Psoas muscle (tissue), 8 donors: ENCODE measurements around the gene C3orf70. TPM values are rescaled to one million over a fixed set of nuclear protein-coding genes. Genes with fewer than 3 reads are reported as not detected.
A peak's percentile ranks its signal among the peaks of the same experiment; 100 is the strongest.

Experiments used
- ATAC-seq, 4 donors: fragments of 200-7000 bp; cut with Tn5 transposase; one replicate each; pipeline ENCODE4 v1.9.1; 2020; ENCODE audit warnings: moderate library complexity in 3 of 4, mild to moderate bottlenecking in 2 of 4
- DNase-seq, 2 donors: peaks; one replicate each; pipeline ENCODE4 v3.0.0-alpha.2; 2020
- H3K27ac ChIP-seq: fragments of 200-600 bp; one replicate; pipeline ENCODE4 v1.8.0; 2022
- H3K27me3 ChIP-seq, 3 donors: fragments of 200-600 bp in 1 of 3; one replicate each; pipeline versions ENCODE4 v1.6.1 to v1.8.0; 2013 to 2022; ENCODE audit warnings: low read length in 2 of 3, mild to moderate bottlenecking in 2 of 3, moderate library complexity in 1 of 3; ENCODE audit not compliant: insufficient read depth in 3 of 3
- H3K36me3 ChIP-seq, 2 donors: fragments of 200-600 bp in 1 of 2; one replicate each; pipeline versions ENCODE4 v1.6.1 to v1.8.0; 2013 to 2022; ENCODE audit warnings: low read depth in 1 of 2, mild to moderate bottlenecking in 1 of 2, moderate library complexity in 1 of 2; ENCODE audit not compliant: insufficient read depth in 1 of 2
- H3K4me1 ChIP-seq: fragments of 200-600 bp; one replicate; pipeline ENCODE4 v1.8.0; 2022
- H3K4me3 ChIP-seq: fragments of 200-600 bp; one replicate; pipeline ENCODE4 v1.8.0; 2022; ENCODE audit warnings: mild to moderate bottlenecking
- H3K9me3 ChIP-seq: fragments of 200-600 bp; one replicate; pipeline ENCODE4 v1.8.0; 2022
- CTCF ChIP-seq: fragments of 200-600 bp; IDR thresholded peaks from one replicate; pipeline ENCODE4 v1.8.0; 2022; ENCODE audit warnings: antibody characterized with exemption
- WGBS, 3 donors: extraction: QIAGEN DNeasy Blood & Tissue Kit; methylation state at CpG; one replicate each; pipeline versions ENCODE4 v1.1.6 to v1.1.7; 2013; 5-methylcytosine and 5-hydroxymethylcytosine counted together
- intact Hi-C, 2 donors: fragments of 100-400 bp; cut with DNase I; formaldehyde crosslinking; loops; one replicate each; pipeline versions ENCODE4 v1.11.0 to v1.14.2; 2022
- polyA plus RNA-seq, 3 donors: library from polyadenylated mRNA; stranded (reverse); fragments of 200-250 nt; gene quantifications; one replicate each; pipeline ENCODE4 v1.2.3, GENCODE V29; 2013
- total RNA-seq, 4 donors: library from RNA; stranded (reverse); fragmentation: NEBNext Ultra II Directional in 2 of 4; extraction: Animal tissue kit (Norgen Biotek cat#: 25700) in 2 of 4; gene quantifications; one replicate each; pipeline versions ENCODE4 v1.2.1 to v1.2.4, GENCODE V29; 2021 to 2023
- donor health status: healthy with polysubstance abuse.
- donor health status: DM: no; HTN: no; CAD: no; lungs with moderate emphysema.
- donor health status: Bipolar disorder and iron deficiency.
- donor health status: healthy.
- donor health status: DM: yes; HTN: yes; CAD: no.
- donor health status: DM: no; HTN: no; CAD: no.
- donor health status: DM: no; HTN: no; CAD: no.
- donor health status: DM: yes; HTN: yes; CAD: no.

Gene C3orf70
- total and polyA plus RNA-seq, 7 donors = 0.13 to 0.97 (median 0.42) TPM

- intact Hi-C loops = no loop called here
- Histone ChIP-seq H3K27ac (no peak overlapping the region), H3K36me3 (no peaks in the 10 kb centered on the region), H3K9me3 (no peaks in the 10 kb centered on the region), H3K4me1 (no peaks in the 10 kb centered on the region), H3K4me3 (no peak overlapping the region), H3K27me3 (no peaks in the 10 kb centered on the region)
- WGBS, 3 donors = 82 to 89% (median 85%) methylated on average over 3 of the region's 3 CpGs
- no peak for DNase-seq
- ATAC-seq = no peak
- no peak for TF ChIP-seq CTCF
Observed at GRCh38 chr3:185065059-185065458, 87.8 kb downstream of the C3orf70 start.

GRCh38 chr3:185063431-185063830, 89.4 kb downstream of the C3orf70 start:
- Histone ChIP-seq H3K27ac (no peak overlapping the region), H3K4me1 (no peaks in the 10 kb centered on the region), H3K36me3 (no peaks in the 10 kb centered on the region), H3K4me3 (no peak overlapping the region), H3K9me3 (no peaks in the 10 kb centered on the region), H3K27me3 (no peaks in the 10 kb centered on the region)
- no peak for TF ChIP-seq CTCF
- ATAC-seq (no peak), DNase-seq (no peak)
- 87 to 90% (median 88%) methylated on average over 3 of the region's 3 CpGs for whole genome bisulfite sequencing, 3 donors
- intact Hi-C loops = no loop called here

DNA sequence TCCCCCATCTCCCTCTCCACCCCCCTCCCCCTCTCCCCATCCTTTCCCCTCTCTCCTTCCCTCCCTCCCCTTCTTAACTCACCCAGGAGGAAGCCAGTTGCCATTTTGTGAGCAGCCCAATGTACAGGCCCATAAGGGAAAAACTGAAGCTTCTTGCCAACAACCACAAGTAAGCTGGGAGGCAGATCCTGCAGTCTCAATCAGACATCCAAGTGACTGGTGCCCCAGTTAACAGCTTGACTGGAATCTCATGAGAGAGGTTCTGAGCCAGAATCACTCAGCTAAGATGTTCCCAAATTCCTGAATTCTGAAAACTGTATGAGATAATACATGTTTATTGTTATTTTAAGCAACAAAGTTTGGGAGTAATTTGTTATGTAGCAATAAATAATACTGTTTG, 90.7 kb downstream of the C3orf70 start:
- Histone ChIP-seq H3K4me1 (no peaks in the 10 kb centered on the region), H3K27me3 (no peaks in the 10 kb centered on the region), H3K36me3 (no peaks in the 10 kb centered on the region), H3K27ac (no peak overlapping the region), H3K9me3 (peaks cover 8% of the 10 kb centered on the region), H3K4me3 (no peak overlapping the region)
- DNase-seq = no peak
- intact Hi-C loops = no loop called here
- TF ChIP-seq CTCF = no peak
- peak in 1 of 4 donors; percentile 19 for ATAC-seq

DNA sequence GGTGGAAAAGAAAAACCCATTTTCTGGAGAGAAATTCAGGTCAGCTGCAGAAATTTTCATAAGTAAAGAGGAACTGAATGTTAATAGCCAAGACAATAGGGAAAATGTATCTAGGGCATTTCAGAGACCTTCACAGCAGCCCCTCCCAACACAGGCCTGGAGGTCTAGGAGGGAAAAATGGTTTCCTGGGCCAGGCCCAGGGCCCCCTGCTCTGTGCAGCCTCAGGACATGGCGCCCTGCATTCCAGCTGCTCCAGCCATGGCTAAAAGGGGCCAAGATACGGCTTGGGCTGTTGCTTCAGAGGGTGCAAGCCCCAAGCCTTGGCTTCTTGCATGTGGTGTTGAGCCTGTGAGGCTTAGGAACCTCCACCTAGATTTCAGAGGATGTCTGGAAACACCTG, 92.2 kb downstream of the C3orf70 start:
- Histone ChIP-seq H3K9me3 (peaks cover 16% of the 10 kb centered on the region), H3K27ac (no peak overlapping the region), H3K36me3 (peaks cover 0 to 3% of the 10 kb centered on the region in 2 donors), H3K27me3 (no peaks in the 10 kb centered on the region), H3K4me1 (no peaks in the 10 kb centered on the region), H3K4me3 (no peak overlapping the region)
- DNase-seq (no peak), ATAC-seq (no peak)
- WGBS, 3 donors = 92 to 100% (median 97%) methylated on average over 2 of the region's 2 CpGs
- intact Hi-C loops = no loop called here
- no peak for TF ChIP-seq CTCF

- Histone ChIP-seq H3K27ac (no peak overlapping the region), H3K27me3 (no peaks in the 10 kb centered on the region), H3K9me3 (peaks cover 16% of the 10 kb centered on the region), H3K4me1 (no peaks in the 10 kb centered on the region), H3K36me3 (peaks cover 0 to 12% of the 10 kb centered on the region in 2 donors), H3K4me3 (no peak overlapping the region)
- WGBS, 3 donors = 74 to 84% (median 81%) methylated on average over 2 of the region's 2 CpGs
- DNase-seq (no peak), ATAC-seq (no peak)
- intact Hi-C loops = no loop called here
- TF ChIP-seq CTCF = no peak
Observed at GRCh38 chr3:185059766-185060165, 93.1 kb downstream of the C3orf70 start.
